ENCODE measurements around the gene GPR162. TPM values are rescaled to one million over a fixed set of nuclear protein-coding genes. Genes with fewer than 3 reads are reported as not detected.

Gene GPR162
- total and polyA plus RNA-seq, 8 donors = 0.41 to 8.8 (median 1.5) TPM

- FAIRE-seq (no peak), ATAC-seq (no peak), DNase-seq (no peak)
- Histone ChIP-seq H3K4me3 (no peak overlapping the region), H3K4me1 (peaks cover 0 to 10% (median 7%) of the 10 kb centered on the region in 3 donors), H3K36me3 (peaks cover 3 to 26% (median 12%) of the 10 kb centered on the region in 3 donors), H3K27me3 (no peaks in the 10 kb centered on the region), H3K27ac (no peak overlapping the region), H3K9me3 (no peaks in the 10 kb centered on the region)
- WGBS, 2 donors = 58 to 65% methylated on average over 6 of the region's 6 CpGs
- intact Hi-C loops (cut with DNase I) = no loop called here
- TF ChIP-seq, protein P1, sequence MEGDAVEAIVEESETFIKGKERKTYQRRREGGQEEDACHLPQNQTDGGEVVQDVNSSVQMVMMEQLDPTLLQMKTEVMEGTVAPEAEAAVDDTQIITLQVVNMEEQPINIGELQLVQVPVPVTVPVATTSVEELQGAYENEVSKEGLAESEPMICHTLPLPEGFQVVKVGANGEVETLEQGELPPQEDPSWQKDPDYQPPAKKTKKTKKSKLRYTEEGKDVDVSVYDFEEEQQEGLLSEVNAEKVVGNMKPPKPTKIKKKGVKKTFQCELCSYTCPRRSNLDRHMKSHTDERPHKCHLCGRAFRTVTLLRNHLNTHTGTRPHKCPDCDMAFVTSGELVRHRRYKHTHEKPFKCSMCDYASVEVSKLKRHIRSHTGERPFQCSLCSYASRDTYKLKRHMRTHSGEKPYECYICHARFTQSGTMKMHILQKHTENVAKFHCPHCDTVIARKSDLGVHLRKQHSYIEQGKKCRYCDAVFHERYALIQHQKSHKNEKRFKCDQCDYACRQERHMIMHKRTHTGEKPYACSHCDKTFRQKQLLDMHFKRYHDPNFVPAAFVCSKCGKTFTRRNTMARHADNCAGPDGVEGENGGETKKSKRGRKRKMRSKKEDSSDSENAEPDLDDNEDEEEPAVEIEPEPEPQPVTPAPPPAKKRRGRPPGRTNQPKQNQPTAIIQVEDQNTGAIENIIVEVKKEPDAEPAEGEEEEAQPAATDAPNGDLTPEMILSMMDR (IDR thresholded peaks at IDR 0.05) = no peak
Observed at GRCh38 chr12:6854036-6854435, 32.4 kb downstream of the GPR162 start.

DNA sequence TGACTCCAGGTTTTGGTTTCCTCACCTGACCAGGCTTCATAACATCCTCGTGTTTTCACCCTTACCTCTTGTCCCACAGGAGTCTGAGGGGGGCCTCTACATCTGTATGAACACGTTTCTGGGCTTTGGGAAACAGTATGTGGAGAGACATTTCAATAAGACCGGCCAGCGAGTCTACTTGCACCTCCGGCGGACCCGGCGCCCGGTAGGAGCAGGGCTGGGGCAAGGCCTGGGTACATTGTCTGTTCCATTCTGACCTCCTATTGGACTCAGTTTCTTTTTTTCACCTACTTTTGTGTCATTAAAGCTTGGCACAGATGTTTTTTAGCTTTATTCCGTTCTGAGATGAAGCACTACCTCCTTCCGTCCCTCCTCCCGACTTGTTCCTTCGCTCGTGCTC, 33.7 kb downstream of the GPR162 start:
- Histone ChIP-seq H3K36me3 (peaks cover 3 to 30% (median 12%) of the 10 kb centered on the region in 3 donors), H3K4me1 (peaks cover 0 to 10% (median 7%) of the 10 kb centered on the region in 3 donors), H3K27me3 (no peaks in the 10 kb centered on the region), H3K27ac (no peak overlapping the region), H3K4me3 (no peak overlapping the region), H3K9me3 (no peaks in the 10 kb centered on the region)
- no peak for FAIRE-seq
- intact Hi-C loops (cut with DNase I) = no loop called here
- TF ChIP-seq, protein P1 (IDR thresholded peaks at IDR 0.05) = no peak
- 88 to 92% methylated on average over 14 of the region's 14 CpGs for WGBS, 2 donors
- no peak for DNase-seq
- ATAC-seq = no peak

GRCh38 chr12:6858799-6859198, 37.2 kb downstream of the GPR162 start:
- no peaks in the 10 kb centered on the region for H3K9me3 ChIP-seq
- no peak overlapping the region for H3K4me3 ChIP-seq
- peak in 1 of 6 donors; percentile 8 for DNase-seq
- no peaks in the 10 kb centered on the region for H3K27me3 ChIP-seq
- TF ChIP-seq, protein P1 (IDR thresholded peaks at IDR 0.05) = no peak
- WGBS, 2 donors = 92% methylated on average over 2 of the region's 2 CpGs
- ATAC-seq = no peak
- intact Hi-C loops (cut with DNase I) = no loop called here
- H3K27ac ChIP-seq = no peak overlapping the region
- peaks cover 3 to 30% (median 25%) of the 10 kb centered on the region in 3 donors for H3K36me3 ChIP-seq
- FAIRE-seq = no peak
- H3K4me1 ChIP-seq = no peaks in the 10 kb centered on the region

DNA sequence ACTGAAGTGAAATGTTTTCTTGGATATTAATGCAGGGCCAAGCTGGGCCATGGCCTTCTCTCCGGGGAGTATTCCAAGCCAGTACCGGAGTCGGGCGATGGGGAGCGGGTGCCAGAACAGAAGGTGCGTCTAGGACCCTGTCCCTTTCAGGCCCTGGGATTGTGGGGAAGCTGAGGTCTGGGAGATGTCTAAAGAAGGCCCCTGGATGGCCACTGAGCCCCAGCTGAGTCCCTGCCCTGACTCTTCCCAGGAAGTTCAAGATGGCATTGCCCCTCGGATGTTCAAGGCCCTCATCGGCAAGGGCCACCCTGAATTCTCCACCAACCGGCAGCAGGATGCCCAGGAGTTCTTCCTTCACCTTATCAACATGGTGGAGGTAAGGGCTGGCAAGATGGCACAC, 38.5 kb downstream of the GPR162 start:
- 94 to 95% methylated on average over 9 of the region's 9 CpGs for WGBS, 2 donors
- H3K4me3 ChIP-seq = no peak overlapping the region
- ATAC-seq (no peak), DNase-seq (peak in 1 of 6 donors; percentile 49), FAIRE-seq (no peak)
- no peak overlapping the region for H3K27ac ChIP-seq
- TF ChIP-seq, protein P1 (IDR thresholded peaks at IDR 0.05) = no peak
- no peaks in the 10 kb centered on the region for H3K9me3 ChIP-seq
- no peaks in the 10 kb centered on the region for H3K27me3 ChIP-seq
- peaks cover 3 to 30% (median 25%) of the 10 kb centered on the region in 3 donors for H3K36me3 ChIP-seq
- H3K4me1 ChIP-seq = no peaks in the 10 kb centered on the region
- intact Hi-C loops (cut with DNase I) = no loop called here

- Histone ChIP-seq H3K36me3 (peaks cover 3 to 30% (median 25%) of the 10 kb centered on the region in 3 donors), H3K27ac (no peak overlapping the region), H3K27me3 (no peaks in the 10 kb centered on the region), H3K4me1 (no peaks in the 10 kb centered on the region), H3K4me3 (no peak overlapping the region), H3K9me3 (no peaks in the 10 kb centered on the region)
- ATAC-seq = no peak
- intact Hi-C loops (cut with DNase I) = no loop called here
- FAIRE-seq = no peak
- TF ChIP-seq, protein P1 (IDR thresholded peaks at IDR 0.05) = no peak
- DNase-seq = peak in 1 of 6 donors; percentile 44
- WGBS, 2 donors = 94 to 98% methylated on average over 7 of the region's 7 CpGs
Observed at GRCh38 chr12:6860942-6861341, 39.3 kb downstream of the GPR162 start.
